Measurements from ENCODE around the gene GATAD2B.
"Not testable (repeated sequence)": the region's sequence is repeated elsewhere in the genome, so short reads cannot be mapped to it uniquely, and the experiment has no call there.

GATAD2B gene

GRCh38 chr1:153882296-153882912 is 40.4 kb downstream of the GATAD2B start:
- DNase-seq: no peak

GRCh38 chr1:153881751-153882150 is 41.0 kb downstream of the GATAD2B start:
- peak; percentile 98 for DNase-seq

- DNase-seq: peak; percentile 100
These were observed 41.8 kb downstream of the GATAD2B start for GRCh38 chr1:153880962-153881361.

DNA sequence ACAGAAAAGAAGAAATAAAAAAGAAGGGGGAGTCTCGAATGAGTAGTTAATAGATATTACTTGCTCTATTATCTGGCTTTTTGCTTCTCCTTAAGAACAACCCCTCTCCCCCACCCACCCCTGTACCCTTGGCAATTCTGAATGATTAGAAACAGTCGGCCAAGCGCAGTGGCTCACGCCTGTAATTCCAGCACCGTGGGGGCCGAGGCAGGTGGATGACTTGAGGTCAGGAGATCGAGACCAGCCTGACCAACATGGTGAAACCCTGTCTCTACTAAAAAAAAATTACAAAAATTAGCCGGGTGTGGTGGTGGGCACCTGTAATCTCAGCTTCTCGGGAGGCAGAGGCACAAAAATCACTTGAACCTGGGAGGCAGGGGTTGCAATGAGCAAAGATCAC is 42.7 kb downstream of the GATAD2B start:
- no peak for DNase-seq

DNA sequence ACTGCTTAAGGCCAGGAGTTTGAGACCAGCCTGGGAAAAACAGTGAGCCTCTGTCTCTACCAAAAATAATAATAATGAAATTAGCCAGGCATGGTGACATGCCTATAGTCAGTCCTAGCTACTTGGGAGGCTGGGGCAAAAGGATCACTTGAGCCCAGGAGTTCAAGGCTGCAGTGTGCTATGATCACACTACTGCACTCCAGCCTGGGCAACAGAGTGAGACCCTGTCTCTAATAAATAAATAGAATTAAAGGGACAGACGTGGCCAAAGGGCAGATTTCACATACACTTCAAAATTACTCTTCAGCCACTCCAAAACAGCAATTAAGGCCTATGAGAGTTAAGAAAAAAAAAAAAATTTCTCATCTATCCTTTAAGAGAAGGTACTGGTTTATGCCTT is 45.7 kb downstream of the GATAD2B start:
- no peak for DNase-seq

GRCh38 chr1:153872934-153873333 is 49.8 kb downstream of the GATAD2B start:
- no peak for DNase-seq

- no peak for DNase-seq
These were observed 50.4 kb downstream of the GATAD2B start for GRCh38 chr1:153872331-153872730.

DNA sequence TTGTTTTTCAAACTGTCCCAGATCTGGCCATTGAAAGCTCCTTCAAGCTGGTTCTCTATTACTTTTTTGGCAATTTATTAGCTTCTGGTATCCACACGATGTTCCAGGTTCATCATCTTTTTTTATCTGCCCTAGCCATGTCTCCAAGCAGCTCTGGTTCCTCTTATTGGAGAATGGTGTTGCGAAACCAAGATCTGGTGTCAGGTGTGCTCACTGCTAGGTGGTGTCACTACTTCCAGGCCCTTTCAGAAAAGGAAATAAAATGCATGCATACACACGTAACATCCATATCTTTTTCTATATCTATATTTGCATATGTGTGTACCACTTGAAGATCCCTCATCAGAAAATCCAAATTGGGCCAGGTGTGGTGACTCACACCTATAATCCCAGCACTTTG is 53.3 kb downstream of the GATAD2B start:
- DNase-seq: no peak

DNA sequence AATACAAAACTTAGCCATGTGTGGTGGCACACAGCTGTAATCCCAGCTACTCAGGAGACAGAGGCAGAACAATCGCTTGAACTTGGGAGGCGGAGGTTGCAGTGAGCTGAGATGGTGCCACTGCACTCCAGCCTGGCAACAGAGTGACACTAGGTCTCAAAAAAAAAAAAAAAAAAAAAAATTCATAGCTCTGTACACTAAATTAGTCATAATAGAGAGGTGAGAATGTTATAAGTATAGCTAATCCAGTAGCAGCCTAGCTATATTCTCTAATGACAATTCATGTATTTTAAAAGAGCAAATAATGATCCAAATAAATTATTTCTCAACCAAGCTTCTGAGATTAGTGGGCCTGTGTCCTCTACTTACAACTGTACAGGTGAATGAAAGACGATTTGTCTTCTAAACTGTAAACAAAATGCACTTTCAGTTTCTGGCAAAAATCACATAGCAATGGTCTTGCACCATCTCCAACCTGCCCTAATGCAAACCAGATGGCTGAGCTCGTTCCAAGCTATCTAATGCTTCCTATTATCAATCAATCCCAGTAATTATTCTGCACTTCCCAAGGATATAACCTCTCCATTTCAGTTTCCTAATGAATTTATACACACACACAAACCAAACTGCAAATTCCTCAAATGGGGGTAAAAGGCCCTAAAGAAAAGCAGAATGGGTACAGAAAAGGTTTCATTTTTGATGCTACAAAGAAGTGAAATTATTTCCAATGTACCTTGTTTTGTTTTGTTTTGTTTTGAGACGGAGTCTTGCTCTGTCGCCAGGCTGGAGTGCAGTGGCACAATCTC is 56.5 kb downstream of the GATAD2B start:
- DNase-seq: peak; percentile 16

DNA sequence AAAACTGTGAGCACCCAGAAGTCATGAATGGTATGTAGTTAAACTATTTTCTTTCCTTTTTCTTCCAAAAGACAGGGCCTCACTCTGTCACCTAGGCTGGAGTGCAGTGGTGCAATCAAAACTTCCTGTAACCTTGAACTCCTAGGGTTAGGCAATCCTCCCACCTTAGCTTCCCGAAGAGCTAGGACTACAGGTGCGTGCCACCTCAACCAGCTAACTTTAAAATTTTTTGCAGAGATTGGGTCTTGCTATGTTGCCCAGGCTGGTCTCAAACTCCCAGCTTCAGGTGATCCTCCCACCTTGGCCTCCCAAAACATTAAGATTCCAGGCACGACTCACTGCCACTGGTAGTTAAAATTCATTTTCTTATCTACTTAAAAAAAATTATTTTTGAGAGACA is 62.5 kb downstream of the GATAD2B start:
- no peak for DNase-seq

GRCh38 chr1:153857505-153857904 is 65.3 kb downstream of the GATAD2B start:
- no peak for DNase-seq

GRCh38 chr1:153856763-153857162 is 66.0 kb downstream of the GATAD2B start:
- DNase-seq: no peak

DNA sequence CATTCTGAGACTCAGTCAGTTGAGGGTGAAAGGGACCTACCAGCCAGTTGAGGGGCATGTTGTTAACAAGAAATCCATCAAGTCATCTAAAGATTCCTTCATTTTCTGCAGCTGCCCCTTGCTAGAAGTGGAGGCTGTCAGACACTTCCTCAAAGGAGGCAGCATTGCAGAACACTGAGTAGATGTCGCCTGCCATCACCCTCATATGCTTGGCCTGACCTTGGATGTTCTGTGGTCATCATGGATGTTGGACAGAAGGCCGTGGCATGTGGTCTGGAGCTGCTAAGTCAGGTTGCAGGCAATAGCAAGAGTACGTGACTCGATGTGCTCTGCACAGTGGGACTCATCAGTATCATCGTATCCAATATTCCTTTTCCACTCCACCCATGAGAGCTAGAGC is 70.6 kb downstream of the GATAD2B start:
- no peak for DNase-seq

- no peak for DNase-seq
These were observed 73.1 kb downstream of the GATAD2B start for GRCh38 chr1:153849487-153850185.

DNA sequence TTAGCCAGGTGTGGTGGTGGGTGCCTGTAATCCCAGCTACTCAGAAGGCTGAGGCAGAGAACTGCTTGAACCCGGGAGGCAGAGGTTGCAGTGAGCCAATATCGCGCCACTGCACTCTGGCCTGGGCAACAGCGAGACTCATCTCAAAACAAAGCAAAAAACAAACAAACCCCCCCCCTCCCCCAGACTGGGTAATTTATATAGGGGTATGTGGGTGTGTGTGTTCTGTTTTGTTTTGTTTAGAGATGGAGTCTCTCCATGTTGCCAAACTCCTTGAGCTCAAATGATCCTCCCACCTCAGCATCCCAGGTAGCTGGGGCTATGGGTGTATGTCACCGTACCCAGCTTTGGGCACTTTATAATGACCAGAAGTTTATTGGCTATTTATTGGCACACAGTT is 74.0 kb downstream of the GATAD2B start:
- DNase-seq: no peak

DNA sequence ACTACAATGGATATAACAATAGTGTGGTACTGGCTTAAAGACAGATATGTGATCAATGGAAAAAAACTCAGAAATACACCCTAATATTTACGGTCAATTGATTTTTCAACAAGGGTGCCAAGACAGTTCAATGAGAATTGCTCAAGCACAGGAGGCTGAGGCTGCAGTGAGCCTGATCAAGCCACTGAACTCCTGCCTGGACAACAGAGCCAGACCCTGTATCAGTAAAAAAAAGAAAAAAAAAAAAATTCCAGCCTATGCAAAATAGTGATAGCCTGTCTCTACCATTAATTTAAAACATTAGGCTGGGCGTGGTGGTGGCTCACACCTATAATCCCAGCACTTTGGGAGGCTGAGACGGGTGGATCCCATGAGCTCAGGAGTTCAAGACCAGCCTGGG is 77.6 kb downstream of the GATAD2B start:
- no peak for DNase-seq

GRCh38 chr1:153844349-153844748 is 78.4 kb downstream of the GATAD2B start:
- DNase-seq: not testable (repeated sequence)

GRCh38 chr1:153842006-153842471 is 80.7 kb downstream of the GATAD2B start:
- no peak for DNase-seq

DNA sequence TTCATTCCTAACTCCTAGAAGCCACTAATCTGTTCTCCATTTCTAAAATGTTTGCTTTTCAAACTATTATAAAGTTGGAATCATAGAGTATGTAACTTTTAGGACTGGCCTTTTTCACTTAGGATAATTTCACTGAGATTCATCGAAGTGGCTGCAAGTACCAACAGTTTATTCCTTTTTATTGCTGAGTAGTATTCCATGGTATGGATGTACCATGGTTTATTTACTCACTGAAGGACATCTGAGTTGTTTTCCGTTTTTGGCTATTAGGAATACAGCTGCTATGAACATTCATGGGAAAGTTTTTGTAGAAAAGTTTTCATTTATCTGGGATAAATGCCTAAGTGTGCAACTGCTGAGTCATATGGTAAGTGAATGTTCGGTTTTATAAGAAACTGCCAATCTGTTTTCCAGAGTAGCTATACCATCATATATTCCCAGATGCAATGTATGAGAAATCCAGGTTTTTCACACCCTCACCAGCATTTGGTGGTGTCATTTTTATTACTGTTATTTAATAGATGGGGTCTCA is 81.2 kb downstream of the GATAD2B start:
- no peak for DNase-seq

- not testable (repeated sequence) for DNase-seq
These were observed 82.0 kb downstream of the GATAD2B start for GRCh38 chr1:153840774-153841173.

DNA sequence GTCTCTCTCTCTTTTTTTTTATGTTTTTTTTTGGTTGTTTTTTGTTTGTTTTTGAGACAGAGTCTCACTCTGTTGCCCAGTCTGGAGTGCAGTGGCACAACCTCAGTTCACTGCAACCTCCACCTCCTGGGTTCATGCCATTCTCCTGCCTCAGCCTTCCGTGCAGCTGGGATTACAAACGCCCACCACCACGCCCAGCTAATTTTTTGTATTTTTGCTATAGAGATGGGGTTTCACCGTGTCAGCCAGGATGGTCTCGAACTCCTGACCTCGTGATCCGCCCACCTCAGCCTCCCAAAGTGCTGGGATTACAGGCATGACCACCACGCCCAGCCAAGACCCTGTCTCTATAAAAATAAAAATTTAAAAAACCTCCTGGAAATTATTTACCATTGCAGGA is 88.8 kb downstream of the GATAD2B start:
- not testable (repeated sequence) for DNase-seq

DNA sequence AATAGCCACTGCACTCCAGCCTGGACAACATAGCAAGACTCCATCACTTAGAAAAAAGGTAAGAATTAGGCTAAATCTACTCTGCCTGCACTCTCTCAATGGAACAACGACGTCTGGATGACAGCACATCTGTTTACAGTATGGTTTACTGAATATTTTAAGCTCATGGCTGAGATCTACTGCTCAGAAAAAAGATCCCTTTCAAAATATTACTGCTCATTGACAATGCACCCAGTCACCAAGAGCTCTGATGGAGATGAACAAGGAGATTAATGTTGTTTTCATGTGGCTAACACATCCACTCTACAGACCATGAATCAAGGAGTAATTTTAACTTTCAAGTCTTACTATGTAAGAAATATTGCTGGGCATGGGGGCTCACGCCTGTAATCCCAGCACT is 89.6 kb downstream of the GATAD2B start:
- DNase-seq: no peak

GRCh38 chr1:153832293-153832692 is 90.5 kb downstream of the GATAD2B start:
- no peak for DNase-seq

- DNase-seq: no peak
These were observed 91.7 kb downstream of the GATAD2B start for GRCh38 chr1:153831026-153831425.
